Measurements from ENCODE around the gene CORO2A. TPM values are rescaled to one million over a fixed set of nuclear protein-coding genes. Genes with fewer than 3 reads are reported as not detected.

CORO2A gene
- total and polyA plus RNA-seq, 10 of the 15 experiments (the other 5 are each of a cell fraction or from before 2014, with no cell fraction given): 1.0 to 5.3 (median 3.5) TPM

GRCh38 chr9:98074115-98074990 lies 118.1 kb downstream of the CORO2A start (continued):
- TF ChIP-seq ELK1 (IDR thresholded peaks at IDR 0.05; ENCODE audit: low read depth, low read length) (no peak), IRF3 (IDR thresholded peaks at IDR 0.05) (no peak), SMC3 (IDR thresholded peaks at IDR 0.05; ENCODE audit: borderline replicate concordance, low read length) (peak; percentile 87), ZNF207 (IDR thresholded peaks at IDR 0.05; ENCODE audit: borderline replicate concordance) (peak; percentile 72), STAT3 (IDR thresholded peaks at IDR 0.05; ENCODE audit: low read depth, low read length) (no peak), TCF3 (IDR thresholded peaks at IDR 0.05; ENCODE audit: borderline replicate concordance, insufficient read depth, low read depth, low read length) (no peak), ESRRA (IDR thresholded peaks at IDR 0.05; ENCODE audit: low read length) (0 out of 2 replicates have a peak, but pooled peaks have one; percentile 24), ZNF24 (IDR thresholded peaks at IDR 0.05) (no peak), JUNB (IDR thresholded peaks at IDR 0.05) (no peak), LARP7 (IDR thresholded peaks at IDR 0.05) (no peak), EGR1 (IDR thresholded peaks at IDR 0.05; ENCODE audit: borderline replicate concordance in 1 of 2, low read depth in 2 of 2, low read length in 2 of 2) (no peak), POLR2AphosphoS2 (IDR thresholded peaks at IDR 0.05; ENCODE audit: low read depth, low read length) (no peak), RELB (IDR thresholded peaks at IDR 0.05; ENCODE audit: low read depth) (peak; percentile 43; the same call in 1 of the 2 replicates), NFXL1 (IDR thresholded peaks at IDR 0.05; ENCODE audit: borderline replicate concordance) (no peak), POLR2A (IDR thresholded peaks at IDR 0.05; ENCODE audit: low read depth, low read length) (no peak), CHD4 (IDR thresholded peaks at IDR 0.05) (no peak), TBL1XR1 (IDR thresholded peaks at IDR 0.05; ENCODE audit: low read depth, low read length) (no peak), STAT1 (conservative IDR thresholded peaks at IDR 0.05) (0 out of 2 replicates have a peak, but pooled peaks have one; percentile 43), ZNF217 (IDR thresholded peaks at IDR 0.05) (no peak), MXI1 (IDR thresholded peaks at IDR 0.05; ENCODE audit: low read depth, low read length) (no peak), FOS (IDR thresholded peaks at IDR 0.05; ENCODE audit: borderline replicate concordance, extremely low read depth, insufficient read length) (no peak)
- TF ChIP-seq, protein P1, sequence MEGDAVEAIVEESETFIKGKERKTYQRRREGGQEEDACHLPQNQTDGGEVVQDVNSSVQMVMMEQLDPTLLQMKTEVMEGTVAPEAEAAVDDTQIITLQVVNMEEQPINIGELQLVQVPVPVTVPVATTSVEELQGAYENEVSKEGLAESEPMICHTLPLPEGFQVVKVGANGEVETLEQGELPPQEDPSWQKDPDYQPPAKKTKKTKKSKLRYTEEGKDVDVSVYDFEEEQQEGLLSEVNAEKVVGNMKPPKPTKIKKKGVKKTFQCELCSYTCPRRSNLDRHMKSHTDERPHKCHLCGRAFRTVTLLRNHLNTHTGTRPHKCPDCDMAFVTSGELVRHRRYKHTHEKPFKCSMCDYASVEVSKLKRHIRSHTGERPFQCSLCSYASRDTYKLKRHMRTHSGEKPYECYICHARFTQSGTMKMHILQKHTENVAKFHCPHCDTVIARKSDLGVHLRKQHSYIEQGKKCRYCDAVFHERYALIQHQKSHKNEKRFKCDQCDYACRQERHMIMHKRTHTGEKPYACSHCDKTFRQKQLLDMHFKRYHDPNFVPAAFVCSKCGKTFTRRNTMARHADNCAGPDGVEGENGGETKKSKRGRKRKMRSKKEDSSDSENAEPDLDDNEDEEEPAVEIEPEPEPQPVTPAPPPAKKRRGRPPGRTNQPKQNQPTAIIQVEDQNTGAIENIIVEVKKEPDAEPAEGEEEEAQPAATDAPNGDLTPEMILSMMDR (IDR thresholded peaks at IDR 0.05 in 2 of 3, conservative IDR thresholded peaks at IDR 0.05 in 1 of 3; ENCODE audit: control insufficient read depth in 2 of 3, extremely low read depth in 1 of 3, insufficient read depth in 1 of 3, low read depth in 3 of 3, low read length in 3 of 3): peak; percentile 85 to 95 (median 94)
- TF ChIP-seq, protein P2, sequence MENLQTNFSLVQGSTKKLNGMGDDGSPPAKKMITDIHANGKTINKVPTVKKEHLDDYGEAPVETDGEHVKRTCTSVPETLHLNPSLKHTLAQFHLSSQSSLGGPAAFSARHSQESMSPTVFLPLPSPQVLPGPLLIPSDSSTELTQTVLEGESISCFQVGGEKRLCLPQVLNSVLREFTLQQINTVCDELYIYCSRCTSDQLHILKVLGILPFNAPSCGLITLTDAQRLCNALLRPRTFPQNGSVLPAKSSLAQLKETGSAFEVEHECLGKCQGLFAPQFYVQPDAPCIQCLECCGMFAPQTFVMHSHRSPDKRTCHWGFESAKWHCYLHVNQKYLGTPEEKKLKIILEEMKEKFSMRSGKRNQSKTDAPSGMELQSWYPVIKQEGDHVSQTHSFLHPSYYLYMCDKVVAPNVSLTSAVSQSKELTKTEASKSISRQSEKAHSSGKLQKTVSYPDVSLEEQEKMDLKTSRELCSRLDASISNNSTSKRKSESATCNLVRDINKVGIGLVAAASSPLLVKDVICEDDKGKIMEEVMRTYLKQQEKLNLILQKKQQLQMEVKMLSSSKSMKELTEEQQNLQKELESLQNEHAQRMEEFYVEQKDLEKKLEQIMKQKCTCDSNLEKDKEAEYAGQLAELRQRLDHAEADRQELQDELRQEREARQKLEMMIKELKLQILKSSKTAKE (IDR thresholded peaks at IDR 0.05; ENCODE audit: low read depth, poor library complexity, severe bottlenecking): peak; percentile 24
